Stimulated activated CD4-positive, alpha-beta T cell treated with anti-CD3 and anti-CD28 coated beads, Interleukin-4, amount 100 ng/mL, for 24 hours (primary cell): Measurements from ENCODE around the gene RPL13A.

ENCODE experiments used
- DNase-seq: peaks from one replicate; pipeline ENCODE4 v3.0.0-alpha.2; 2020

RPL13A gene

DNA sequence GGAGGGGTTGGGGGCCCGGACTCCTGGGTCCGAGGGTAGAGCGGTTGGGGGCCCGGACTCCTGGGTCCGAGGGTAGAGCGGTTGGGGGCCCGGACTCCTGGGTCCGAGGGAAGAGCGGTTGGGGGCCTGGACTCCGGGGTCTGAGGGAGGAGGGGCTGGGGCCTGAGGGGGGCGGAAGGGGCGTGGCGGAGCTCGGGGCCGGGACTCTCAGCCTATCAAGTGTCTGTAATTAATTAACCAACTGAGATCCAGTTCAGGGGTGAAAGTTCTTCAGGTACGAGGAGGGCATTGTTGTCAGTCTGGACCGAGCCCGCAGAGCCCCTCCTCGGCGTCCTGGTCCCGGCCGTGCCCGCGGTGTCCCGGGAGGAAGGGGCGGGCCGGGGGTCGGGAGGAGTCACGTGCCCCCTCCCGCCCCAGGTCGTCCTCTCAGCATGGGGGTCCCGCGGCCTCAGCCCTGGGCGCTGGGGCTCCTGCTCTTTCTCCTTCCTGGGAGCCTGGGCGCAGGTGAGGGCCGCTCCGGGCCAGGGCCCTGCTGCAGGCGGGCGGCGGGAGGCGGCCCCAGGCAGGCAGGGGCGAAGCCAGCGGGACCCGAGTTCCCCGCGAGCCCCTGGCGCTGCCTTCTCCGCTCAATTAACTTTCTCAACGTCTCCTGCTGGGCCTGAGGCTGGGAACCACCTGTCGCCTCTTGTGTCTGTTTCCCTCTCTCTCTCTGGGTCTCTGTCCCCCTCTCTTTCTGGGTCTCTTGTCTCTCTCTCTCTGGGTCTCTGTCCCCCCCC, 25.8 kb downstream of the RPL13A start:
- peak; percentile 31 for DNase-seq

DNA sequence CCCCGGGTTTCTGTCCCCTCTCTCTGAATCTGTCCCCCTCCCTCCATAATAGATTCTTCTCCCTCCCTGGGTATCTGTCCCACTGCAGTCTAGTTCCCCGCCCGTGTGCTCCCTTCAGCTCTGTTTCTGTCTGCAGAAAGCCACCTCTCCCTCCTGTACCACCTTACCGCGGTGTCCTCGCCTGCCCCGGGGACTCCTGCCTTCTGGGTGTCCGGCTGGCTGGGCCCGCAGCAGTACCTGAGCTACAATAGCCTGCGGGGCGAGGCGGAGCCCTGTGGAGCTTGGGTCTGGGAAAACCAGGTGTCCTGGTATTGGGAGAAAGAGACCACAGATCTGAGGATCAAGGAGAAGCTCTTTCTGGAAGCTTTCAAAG, 26.3 kb downstream of the RPL13A start:
- no peak for DNase-seq

- no peak for DNase-seq
These were observed 26.7 kb downstream of the RPL13A start for GRCh38 chr19:49514151-49514550.

- no peak for DNase-seq
These were observed 28.4 kb downstream of the RPL13A start for GRCh38 chr19:49515767-49516166.

GRCh38 chr19:49518033-49518432, 30.6 kb downstream of the RPL13A start:
- no peak for DNase-seq

DNA sequence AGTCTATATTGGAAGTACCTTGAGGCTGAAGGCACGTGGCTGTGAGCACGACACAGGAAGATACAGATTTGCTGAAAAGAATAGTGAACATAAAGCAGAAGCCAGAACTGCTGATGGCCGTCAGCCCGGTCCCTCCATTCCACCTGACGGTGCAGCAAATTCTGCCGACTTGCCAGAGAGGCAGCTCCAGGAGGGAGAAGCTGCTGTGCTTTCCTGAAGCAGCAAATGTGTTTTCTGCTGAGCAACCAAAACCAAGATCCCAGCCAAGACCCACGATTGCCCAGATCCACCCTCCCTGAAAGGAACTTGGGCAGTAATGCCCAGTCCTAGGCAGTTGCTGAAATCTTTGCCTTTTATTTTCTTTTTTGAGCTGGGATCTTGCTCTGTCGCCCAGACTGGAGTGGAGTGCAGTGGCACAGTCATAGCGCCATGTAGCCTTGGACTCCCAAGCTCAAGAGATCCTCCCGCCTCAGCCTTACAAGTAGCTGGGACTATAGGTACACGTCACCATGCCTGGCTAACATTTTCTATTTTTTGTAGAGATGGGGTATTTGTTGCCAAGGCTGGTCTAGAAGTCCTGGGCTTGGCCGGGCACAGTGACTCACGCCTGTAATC, 33.4 kb downstream of the RPL13A start:
- no peak for DNase-seq

GRCh38 chr19:49524812-49525455, 37.5 kb downstream of the RPL13A start:
- no peak for DNase-seq

- no peak for DNase-seq
These were observed 40.9 kb downstream of the RPL13A start for GRCh38 chr19:49528211-49528771.

- no peak for DNase-seq
These were observed 43.3 kb downstream of the RPL13A start for GRCh38 chr19:49530708-49531107.

- peak; percentile 82 for DNase-seq
These were observed 46.4 kb downstream of the RPL13A start for GRCh38 chr19:49533551-49534488.

- DNase-seq = no peak
These were observed 47.4 kb downstream of the RPL13A start for GRCh38 chr19:49534632-49535385.

- no peak for DNase-seq
These were observed 49.6 kb downstream of the RPL13A start for GRCh38 chr19:49536921-49537462.

DNA sequence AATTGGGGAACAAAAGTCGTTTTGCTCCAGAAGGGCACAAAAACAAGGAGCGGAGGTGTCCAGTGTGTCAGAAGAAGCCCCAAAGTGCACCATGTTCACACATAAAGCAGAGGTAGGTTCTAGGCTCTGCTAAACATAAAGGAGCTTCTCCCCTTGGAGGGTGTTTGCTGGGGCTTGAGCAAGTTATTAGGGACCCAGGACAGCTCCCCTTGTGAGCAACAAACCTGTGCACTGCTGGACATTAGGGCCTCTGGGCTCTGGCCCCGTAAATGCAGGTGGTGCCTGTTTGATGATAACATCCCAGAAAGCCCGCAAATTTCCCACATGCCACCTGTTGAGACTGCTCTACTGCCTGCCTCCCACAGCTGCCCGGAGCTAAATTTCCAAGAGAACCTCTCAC, 51.2 kb downstream of the RPL13A start:
- no peak for DNase-seq

DNA sequence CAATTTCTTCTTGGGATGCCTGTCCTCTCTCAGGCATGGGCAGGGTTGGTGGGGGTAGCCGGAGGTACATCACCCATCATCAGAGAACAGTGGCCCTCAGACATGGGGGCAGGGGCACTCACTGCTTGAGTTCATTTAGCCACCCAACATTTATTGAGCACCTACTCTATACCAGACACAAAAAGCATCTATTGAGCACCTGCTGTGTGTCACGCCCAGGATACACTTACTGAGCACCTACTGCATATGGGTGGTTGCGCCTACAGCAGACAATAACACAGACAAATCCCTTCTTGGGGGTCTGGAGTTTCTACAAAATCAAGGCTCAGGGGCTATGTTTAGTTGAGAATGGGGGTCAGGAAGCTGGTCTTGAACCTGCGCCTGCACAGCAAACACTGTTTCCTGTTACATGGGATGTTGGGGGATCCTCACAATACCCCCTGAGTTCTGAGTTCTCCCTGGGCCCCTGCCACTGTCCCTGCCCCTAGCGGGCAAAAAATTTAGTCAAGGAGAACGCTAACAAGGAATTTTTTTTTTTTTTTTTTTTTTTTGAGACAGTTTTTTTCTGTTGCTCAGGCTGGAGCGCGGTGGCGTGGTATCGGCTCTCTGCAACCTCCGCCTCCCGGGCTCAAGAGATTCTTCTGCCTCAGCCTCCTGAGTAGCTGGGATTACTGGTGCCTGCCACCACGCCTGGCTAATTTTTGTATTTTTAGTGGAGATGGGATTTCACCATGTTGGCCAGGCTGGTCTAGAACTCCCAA, 52.0 kb downstream of the RPL13A start:
- no peak for DNase-seq
